Skeletal muscle tissue (tissue), 4 donors: ENCODE results near the gene ENAH. TPM values are rescaled to one million over a fixed set of nuclear protein-coding genes. Genes with fewer than 3 reads are reported as not detected.
A peak's percentile ranks its signal among the peaks of the same experiment; 100 is the strongest.
"Not testable (repeated sequence)": the region's sequence is repeated elsewhere in the genome, so short reads cannot be mapped to it uniquely, and the experiment has no call there.

ENCODE experiments used
- H3K27ac ChIP-seq: one replicate; pipeline ENCODE4 v1.7.0; 2013; ENCODE audit warnings: mild to moderate bottlenecking, low read depth, low read length, inconsistent platforms
- H3K27me3 ChIP-seq, 3 donors: one replicate each; pipeline ENCODE4 v1.7.0; 2013; ENCODE audit warnings: low read length in 3 of 3; ENCODE audit not compliant: control insufficient read depth in 3 of 3, insufficient read depth in 3 of 3
- H3K36me3 ChIP-seq, 3 donors: one replicate each; pipeline ENCODE4 v1.7.0; 2013; ENCODE audit warnings: low read length in 3 of 3; ENCODE audit not compliant: control insufficient read depth in 3 of 3, insufficient read depth in 3 of 3
- H3K4me1 ChIP-seq, 3 donors: one replicate each; pipeline ENCODE4 v1.7.0; 2013; ENCODE audit warnings: low read length in 3 of 3, mild to moderate bottlenecking in 3 of 3; ENCODE audit not compliant: control insufficient read depth in 3 of 3, insufficient read depth in 3 of 3
- H3K4me3 ChIP-seq, 3 donors: one replicate each; pipeline ENCODE4 v1.7.0; 2013; ENCODE audit warnings: low read length in 3 of 3
- H3K9ac ChIP-seq, 3 donors: one replicate each; pipeline ENCODE4 v1.7.0; 2013; ENCODE audit warnings: low read length in 3 of 3, mild to moderate bottlenecking in 3 of 3, moderate library complexity in 2 of 3, low read depth in 1 of 3
- H3K9me3 ChIP-seq, 3 donors: one replicate each; pipeline ENCODE4 v1.7.0; 2013; ENCODE audit warnings: low read length in 3 of 3; ENCODE audit not compliant: control insufficient read depth in 3 of 3
- total RNA-seq: library from RNA; depleted of rRNA; stranded (reverse); fragments of >200 nt; gene quantifications from one replicate; pipeline ENCODE4 v1.2.3, GENCODE V29; 2014
- donor health status: Osteomylitis.

The ENAH gene
- 38.6 TPM for total RNA-seq

- peak within 1 kb of the TSS; percentile 99 for H3K27ac ChIP-seq
- no peaks in the 10 kb centered on the region for H3K27me3 ChIP-seq
- no peaks in the 10 kb centered on the region for H3K36me3 ChIP-seq
- peak within 1 kb of the TSS; percentile 77 to 95 (median 81) for H3K4me3 ChIP-seq
- H3K9me3 ChIP-seq = no peaks in the 10 kb centered on the region
- peaks cover 13 to 29% (median 16%) of the 10 kb centered on the region in 3 donors for H3K4me1 ChIP-seq
- H3K9ac ChIP-seq = peak within 1 kb of the TSS; percentile 91 to 98 (median 92)
Observed at GRCh38 chr1:225652729-225653462, at the start of gene ENAH. TSS of gene ENAH (minus strand) at chr1:225653123. CDS start at chr1:225652690, 433 bp downstream.

GRCh38 chr1:225700889-225701465 is 48.1 kb upstream of the ENAH start:
- Histone ChIP-seq H3K27ac (peak overlapping the region; percentile 88), H3K36me3 (peaks cover 0 to 2% (median 0%) of the 10 kb centered on the region in 3 donors), H3K27me3 (no peaks in the 10 kb centered on the region), H3K4me1 (peaks cover 20 to 21% (median 20%) of the 10 kb centered on the region in 3 donors), H3K9ac (peak overlapping the region in 2 of 3 donors; percentile 66), H3K9me3 (no peaks in the 10 kb centered on the region), H3K4me3 (peak overlapping the region; percentile 52 to 64 (median 60))

- H3K4me1 ChIP-seq = peaks cover 20 to 25% (median 22%) of the 10 kb centered on the region in 3 donors
- peak overlapping the region; percentile 88 for H3K27ac ChIP-seq
- H3K36me3 ChIP-seq = no peaks in the 10 kb centered on the region
- H3K4me3 ChIP-seq = peak overlapping the region; percentile 52 to 64 (median 60)
- peak overlapping the region; percentile 58 to 66 (median 66) for H3K9ac ChIP-seq
- no peaks in the 10 kb centered on the region for H3K27me3 ChIP-seq
- no peaks in the 10 kb centered on the region for H3K9me3 ChIP-seq
Observed at GRCh38 chr1:225700164-225700821, 47.4 kb upstream of the ENAH start.

- Histone ChIP-seq H3K4me1 (peaks cover 22 to 27% (median 25%) of the 10 kb centered on the region in 3 donors), H3K9me3 (no peaks in the 10 kb centered on the region), H3K27ac (peak overlapping the region; percentile 88), H3K36me3 (no peaks in the 10 kb centered on the region), H3K9ac (peak overlapping the region; percentile 9 to 66 (median 17)), H3K27me3 (no peaks in the 10 kb centered on the region), H3K4me3 (peak overlapping the region in 1 of 3 donors; percentile 64)
Observed at GRCh38 chr1:225699336-225699735, 46.4 kb upstream of the ENAH start.

- not testable (repeated sequence) for H3K9me3 ChIP-seq, H3K27me3 ChIP-seq, H3K36me3 ChIP-seq, H3K4me3 ChIP-seq, H3K9ac ChIP-seq
- Histone ChIP-seq H3K27ac (peak overlapping the region; percentile 83), H3K4me1 (peaks cover 25 to 32% (median 27%) of the 10 kb centered on the region in 3 donors)
Observed at GRCh38 chr1:225698194-225698593, 45.3 kb upstream of the ENAH start.

DNA sequence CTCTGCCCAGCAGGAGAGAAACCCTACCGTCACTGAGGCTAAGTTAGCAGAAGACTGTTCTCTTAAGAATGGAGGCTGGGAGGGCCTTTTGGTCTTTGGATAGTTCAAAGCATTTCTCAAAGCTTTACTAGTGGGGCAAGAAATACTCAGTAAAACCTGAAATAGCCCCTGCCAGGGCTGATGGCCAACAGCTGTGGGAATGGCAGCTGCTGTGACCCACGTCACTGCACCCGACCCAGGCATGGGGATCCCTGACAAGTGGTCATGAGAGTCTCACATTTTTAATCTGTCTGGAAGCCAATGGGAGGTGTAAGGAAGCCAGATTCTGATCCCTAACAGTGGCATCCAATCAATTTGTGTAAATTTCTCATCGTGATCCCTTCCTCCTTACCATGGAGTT is 44.5 kb upstream of the ENAH start:
- no peaks in the 10 kb centered on the region for H3K9me3 ChIP-seq
- peaks cover 30 to 34% (median 32%) of the 10 kb centered on the region in 3 donors for H3K4me1 ChIP-seq
- H3K27ac ChIP-seq = peak overlapping the region; percentile 83
- H3K36me3 ChIP-seq = no peaks in the 10 kb centered on the region
- H3K9ac ChIP-seq = peak overlapping the region in 1 of 3 donors; percentile 17
- no peaks in the 10 kb centered on the region for H3K27me3 ChIP-seq
- no peak overlapping the region for H3K4me3 ChIP-seq

DNA sequence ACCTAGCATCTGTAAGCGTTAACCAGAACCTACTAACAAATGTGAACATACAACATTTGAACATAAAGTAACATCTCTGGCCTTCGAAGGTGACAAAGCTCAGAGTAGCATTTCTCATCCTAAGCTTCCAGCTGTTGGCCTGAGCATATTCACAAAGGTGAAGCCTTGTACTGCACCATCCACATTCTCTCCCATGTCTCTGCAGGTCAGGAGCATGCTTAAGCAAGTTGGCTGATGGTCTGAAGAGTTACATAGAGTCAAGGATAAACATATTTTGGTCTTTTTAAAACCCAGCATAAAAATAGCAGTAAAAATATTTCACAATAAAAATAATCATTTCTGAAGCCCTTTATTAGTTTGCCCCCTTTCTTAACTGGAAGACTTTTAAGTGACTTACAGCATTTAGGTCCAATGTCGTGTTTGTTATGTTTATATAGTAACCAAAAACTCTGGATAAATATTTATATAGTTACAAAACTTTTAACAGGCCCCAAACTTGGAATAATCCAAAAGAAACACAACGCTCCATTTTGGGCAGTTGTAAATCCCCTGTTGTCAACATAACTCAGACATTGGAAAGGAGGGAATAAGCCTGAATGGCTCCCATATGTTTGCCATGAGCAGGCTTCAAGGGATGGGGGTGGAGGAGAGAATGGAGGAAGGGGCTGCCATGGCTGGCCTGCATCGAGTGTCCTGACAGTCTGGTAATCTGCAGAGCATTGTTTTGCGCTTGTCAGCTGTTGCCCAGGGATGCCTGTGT is 42.8 kb upstream of the ENAH start:
- H3K9me3 ChIP-seq = no peaks in the 10 kb centered on the region
- no peak overlapping the region for H3K4me3 ChIP-seq
- no peak overlapping the region for H3K9ac ChIP-seq
- H3K27ac ChIP-seq = peak overlapping the region; percentile 83
- H3K36me3 ChIP-seq = no peaks in the 10 kb centered on the region
- peaks cover 38 to 48% (median 42%) of the 10 kb centered on the region in 3 donors for H3K4me1 ChIP-seq
- no peaks in the 10 kb centered on the region for H3K27me3 ChIP-seq

- no peaks in the 10 kb centered on the region for H3K27me3 ChIP-seq
- no peak overlapping the region for H3K4me3 ChIP-seq
- no peak overlapping the region for H3K9ac ChIP-seq
- no peaks in the 10 kb centered on the region for H3K9me3 ChIP-seq
- no peaks in the 10 kb centered on the region for H3K36me3 ChIP-seq
- peak overlapping the region; percentile 22 for H3K27ac ChIP-seq
- H3K4me1 ChIP-seq = peaks cover 31 to 45% (median 34%) of the 10 kb centered on the region in 3 donors
Observed at GRCh38 chr1:225694151-225694603, 41.3 kb upstream of the ENAH start.

DNA sequence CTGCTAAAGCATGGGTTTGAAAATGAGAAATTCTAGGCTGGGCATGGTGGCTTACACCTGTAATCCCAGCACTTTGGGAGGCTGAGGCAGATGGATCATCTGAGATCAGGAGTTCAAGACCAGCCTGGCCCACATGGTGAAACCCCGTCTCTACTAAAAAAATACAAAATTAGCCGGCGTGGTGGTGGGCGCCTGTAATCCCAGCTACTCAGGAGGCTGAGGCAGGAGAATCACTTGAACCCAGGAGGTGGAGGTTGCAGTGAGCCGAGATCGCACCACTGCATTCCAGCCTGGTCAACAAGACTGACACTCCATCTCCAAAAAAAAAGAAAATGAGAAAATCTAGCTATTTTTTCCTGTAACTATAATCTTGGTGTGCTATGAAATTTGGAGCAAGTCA is 40.8 kb upstream of the ENAH start:
- not testable (repeated sequence) for H3K27ac ChIP-seq, H3K4me3 ChIP-seq, H3K9ac ChIP-seq, H3K9me3 ChIP-seq, H3K36me3 ChIP-seq, H3K27me3 ChIP-seq
- peaks cover 29 to 44% (median 33%) of the 10 kb centered on the region in 3 donors for H3K4me1 ChIP-seq
